Measurements from ENCODE around the gene C12orf76. TPM values are rescaled to one million over a fixed set of nuclear protein-coding genes. Genes with fewer than 3 reads are reported as not detected.
"Not testable (repeated sequence)": the region's sequence is repeated elsewhere in the genome, so short reads cannot be mapped to it uniquely, and the experiment has no call there.

Gene C12orf76
- total and polyA plus RNA-seq, 7 experiments from 2014 or later = 14.3 to 28.7 (median 21.0) TPM

DNA sequence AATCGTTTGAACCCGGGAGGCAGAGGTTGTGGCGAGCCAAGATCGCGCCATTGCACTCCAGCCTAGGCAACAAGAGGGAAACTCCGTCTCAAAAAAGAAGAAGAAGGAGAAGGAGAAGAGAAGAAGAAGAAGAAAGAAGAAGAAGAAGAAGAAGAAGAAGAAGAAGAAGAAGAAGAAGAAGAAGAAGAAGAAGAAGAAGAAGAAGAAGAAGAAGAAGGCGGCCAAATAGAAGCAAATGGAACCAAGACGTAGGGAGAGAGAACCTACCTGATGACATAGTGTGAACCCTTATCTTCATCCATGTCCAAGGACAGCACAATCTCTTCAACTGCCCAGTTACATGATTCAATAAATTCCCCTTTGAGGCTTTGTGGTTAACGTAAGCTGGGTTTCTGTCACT lies 19.8 kb upstream of the C12orf76 start:
- H3K36me3 ChIP-seq (ENCODE audit: control insufficient read depth in 2 of 3, insufficient read depth in 3 of 3, low read length in 3 of 3); CTCF ChIA-PET; DNase-seq; intact Hi-C loops (cut with micrococcal nuclease); H3K27me3 Mint-ChIP-seq; H3K4me3 ChIP-seq (ENCODE audit: low read length); H3K27ac Mint-ChIP-seq; ATAC-seq; POLR2A ChIA-PET; H3K9me3 Mint-ChIP-seq; H3K27me3 ChIP-seq (ENCODE audit: control insufficient read depth in 2 of 2, insufficient read depth in 2 of 2, low read length in 2 of 2); H3K4me1 ChIP-seq (ENCODE audit: control insufficient read depth in 2 of 2, insufficient read depth in 2 of 2, low read length in 2 of 2); H3K27ac ChIP-seq (ENCODE audit: low read depth, low read length); H3K4me3 Mint-ChIP-seq; H3K9me3 ChIP-seq (ENCODE audit: control insufficient read depth in 2 of 3, low read length in 3 of 3): not testable (repeated sequence)
- peaks cover 2 to 40% (median 12%) of the 10 kb centered on the region in 7 donors for H3K4me1 Mint-ChIP-seq
- peaks cover 0 to 31% (median 0%) of the 10 kb centered on the region in 5 donors for H3K36me3 Mint-ChIP-seq

DNA sequence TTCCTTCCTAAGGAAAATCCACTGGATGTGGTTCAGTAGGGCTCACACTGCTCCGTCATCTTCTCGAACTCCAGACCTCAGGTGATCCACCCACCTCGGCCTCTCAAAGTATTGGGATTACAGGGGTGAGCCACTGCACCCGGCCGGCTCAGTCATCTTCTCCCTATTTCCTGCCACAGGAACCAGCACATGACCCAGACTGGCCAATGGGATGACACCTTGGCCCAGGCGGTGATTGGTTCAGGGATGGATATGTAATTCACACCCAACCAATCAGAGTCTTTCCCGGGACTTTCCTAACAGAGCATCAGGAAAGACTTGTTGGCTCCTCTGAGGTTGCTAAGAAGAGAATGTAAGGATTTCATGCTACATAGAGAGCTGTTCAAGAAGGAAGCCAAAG lies 19.2 kb upstream of the C12orf76 start:
- Histone ChIP-seq H3K27me3 (ENCODE audit: control insufficient read depth in 2 of 2, insufficient read depth in 2 of 2, low read length in 2 of 2) (no peaks in the 10 kb centered on the region), H3K4me3 (ENCODE audit: low read length) (no peak overlapping the region), H3K27ac (ENCODE audit: low read depth, low read length) (no peak overlapping the region), H3K36me3 (ENCODE audit: control insufficient read depth in 2 of 3, insufficient read depth in 3 of 3, low read length in 3 of 3) (no peaks in the 10 kb centered on the region), H3K9me3 (ENCODE audit: control insufficient read depth in 2 of 3, low read length in 3 of 3) (no peaks in the 10 kb centered on the region), H3K4me1 (ENCODE audit: control insufficient read depth in 2 of 2, insufficient read depth in 2 of 2, low read length in 2 of 2) (no peaks in the 10 kb centered on the region)
- H3K27ac Mint-ChIP-seq = peak overlapping the region in 1 of 9 donors; percentile 36
- H3K9me3 Mint-ChIP-seq = peaks cover 0 to 2% (median 0%) of the 10 kb centered on the region in 11 donors
- ChIA-PET CTCF (no interaction called here), POLR2A (interaction anchor here (0.5 kb wide), 1 partner anchor 403 kb away, joined by 3 read pairs; no protein-coding TSS in a partner anchor)
- ATAC-seq (no peak), DNase-seq (no peak)
- intact Hi-C loops (cut with micrococcal nuclease) = no loop called here
- H3K27me3 Mint-ChIP-seq = no peaks in the 10 kb centered on the region
- no peak overlapping the region for H3K4me3 Mint-ChIP-seq
- peaks cover 0 to 34% (median 9%) of the 10 kb centered on the region in 7 donors for H3K4me1 Mint-ChIP-seq
- peaks cover 0 to 28% (median 0%) of the 10 kb centered on the region in 5 donors for H3K36me3 Mint-ChIP-seq

DNA sequence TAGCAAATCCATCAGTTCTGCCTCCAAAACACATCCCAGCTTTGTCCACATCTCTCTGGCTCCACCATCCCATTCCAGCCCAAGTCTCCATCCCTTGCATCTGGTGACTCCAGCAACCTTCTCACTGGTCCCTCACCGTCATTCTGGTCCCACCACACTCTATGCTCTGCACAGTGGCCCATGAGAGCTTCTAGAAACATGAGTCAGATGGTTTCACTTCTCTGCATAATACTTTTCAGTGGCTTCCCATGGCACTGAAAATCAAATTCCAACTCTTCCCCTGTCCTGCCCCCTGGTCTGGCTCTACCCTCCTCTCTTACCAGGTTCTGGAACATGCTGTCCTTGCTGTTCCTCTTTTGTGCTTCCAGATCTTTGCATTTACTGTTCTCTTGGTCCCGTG lies 17.2 kb upstream of the C12orf76 start:
- H3K36me3 ChIP-seq (ENCODE audit: control insufficient read depth in 2 of 3, insufficient read depth in 3 of 3, low read length in 3 of 3) = no peaks in the 10 kb centered on the region
- ChIA-PET POLR2A (no interaction called here), CTCF (no interaction called here)
- no peak overlapping the region for H3K4me3 Mint-ChIP-seq
- no peaks in the 10 kb centered on the region for H3K9me3 ChIP-seq (ENCODE audit: control insufficient read depth in 2 of 3, low read length in 3 of 3)
- intact Hi-C loops (cut with micrococcal nuclease) = no loop called here
- no peaks in the 10 kb centered on the region for H3K27me3 Mint-ChIP-seq
- H3K4me1 ChIP-seq (ENCODE audit: control insufficient read depth in 2 of 2, insufficient read depth in 2 of 2, low read length in 2 of 2) = no peaks in the 10 kb centered on the region
- H3K4me1 Mint-ChIP-seq = peaks cover 0 to 24% (median 0%) of the 10 kb centered on the region in 7 donors
- ATAC-seq (no peak), DNase-seq (no peak)
- no peaks in the 10 kb centered on the region for H3K27me3 ChIP-seq (ENCODE audit: control insufficient read depth in 2 of 2, insufficient read depth in 2 of 2, low read length in 2 of 2)
- H3K27ac ChIP-seq (ENCODE audit: low read depth, low read length) = no peak overlapping the region
- H3K36me3 Mint-ChIP-seq = peaks cover 0 to 20% (median 0%) of the 10 kb centered on the region in 5 donors
- peak overlapping the region in 1 of 9 donors; percentile 14 for H3K27ac Mint-ChIP-seq
- H3K4me3 ChIP-seq (ENCODE audit: low read length) = no peak overlapping the region
- H3K9me3 Mint-ChIP-seq = peaks cover 0 to 4% (median 0%) of the 10 kb centered on the region in 11 donors

DNA sequence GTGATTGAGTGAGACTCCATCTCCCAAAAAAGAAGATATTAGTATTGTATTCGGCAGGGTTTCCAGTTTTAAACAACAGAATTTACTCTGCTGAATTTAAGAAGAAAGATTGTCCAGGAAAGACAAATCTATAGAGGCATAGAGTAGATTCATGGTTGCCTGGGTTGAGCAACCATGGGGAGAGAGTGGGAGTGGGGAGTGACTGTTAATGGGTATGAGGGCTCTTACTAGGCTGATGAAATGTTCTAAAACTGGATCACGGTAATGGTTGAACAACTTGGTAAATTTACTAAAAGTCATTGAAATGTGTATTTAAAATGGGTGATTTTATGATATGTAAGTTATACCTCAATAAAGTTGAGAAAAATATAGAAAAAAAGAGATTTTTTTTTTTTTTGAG lies 13.9 kb upstream of the C12orf76 start:
- no peaks in the 10 kb centered on the region for H3K27me3 Mint-ChIP-seq
- no peak for ATAC-seq
- intact Hi-C loops (cut with micrococcal nuclease) = no loop called here

DNA sequence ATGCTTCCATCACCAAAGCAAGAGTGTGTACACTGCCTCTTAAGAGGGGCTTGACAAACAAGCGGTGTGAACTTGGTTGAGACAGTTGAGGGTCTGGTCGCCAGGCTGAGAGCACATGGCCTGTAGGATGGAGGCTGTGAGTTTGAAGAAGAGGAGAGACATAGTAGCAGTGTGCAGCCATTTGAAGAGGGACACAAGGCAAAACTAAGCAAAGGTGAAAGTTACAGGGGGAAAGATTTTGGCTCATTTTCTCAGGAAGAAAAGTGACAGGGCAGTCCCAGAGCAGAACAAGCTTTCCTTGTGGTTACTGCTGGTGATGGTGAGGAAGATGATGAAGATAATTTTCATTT lies 11.3 kb upstream of the C12orf76 start:
- H3K36me3 ChIP-seq (ENCODE audit: control insufficient read depth in 2 of 3, insufficient read depth in 3 of 3, low read length in 3 of 3) = no peaks in the 10 kb centered on the region
- no peaks in the 10 kb centered on the region for H3K27me3 ChIP-seq (ENCODE audit: control insufficient read depth in 2 of 2, insufficient read depth in 2 of 2, low read length in 2 of 2)
- peaks cover 0 to 4% (median 0%) of the 10 kb centered on the region in 11 donors for H3K9me3 Mint-ChIP-seq
- H3K27me3 Mint-ChIP-seq = peaks cover 0 to 3% (median 0%) of the 10 kb centered on the region in 5 donors
- no peaks in the 10 kb centered on the region for H3K9me3 ChIP-seq (ENCODE audit: control insufficient read depth in 2 of 3, low read length in 3 of 3)
- H3K4me1 ChIP-seq (ENCODE audit: control insufficient read depth in 2 of 2, insufficient read depth in 2 of 2, low read length in 2 of 2) = no peaks in the 10 kb centered on the region
- H3K4me1 Mint-ChIP-seq = peaks cover 0 to 39% (median 0%) of the 10 kb centered on the region in 7 donors
- intact Hi-C loops (cut with micrococcal nuclease) = no loop called here
- H3K36me3 Mint-ChIP-seq = peaks cover 0 to 23% (median 0%) of the 10 kb centered on the region in 5 donors
- POLR2A ChIA-PET = interaction anchor here (0.7 kb wide), 1 partner anchor 14 kb away, joined by 3 read pairs; no protein-coding TSS in a partner anchor
- CTCF ChIA-PET = no interaction called here
- DNase-seq = no peak
- H3K27ac ChIP-seq (ENCODE audit: low read depth, low read length) = no peak overlapping the region
- H3K4me3 Mint-ChIP-seq = peak overlapping the region in 1 of 10 donors; percentile 3
- peak overlapping the region in 1 of 9 donors; percentile 0 for H3K27ac Mint-ChIP-seq
- H3K4me3 ChIP-seq (ENCODE audit: low read length) = no peak overlapping the region
- ATAC-seq = no peak

More for the DNA sequence above, 13.9 kb upstream of the C12orf76 start:
- Histone ChIP-seq H3K4me1 (ENCODE audit: control insufficient read depth in 2 of 2, insufficient read depth in 2 of 2, low read length in 2 of 2) (no peaks in the 10 kb centered on the region), H3K4me3 (ENCODE audit: low read length) (no peak overlapping the region), H3K9me3 (ENCODE audit: control insufficient read depth in 2 of 3, low read length in 3 of 3) (no peaks in the 10 kb centered on the region), H3K36me3 (ENCODE audit: control insufficient read depth in 2 of 3, insufficient read depth in 3 of 3, low read length in 3 of 3) (no peaks in the 10 kb centered on the region), H3K27ac (ENCODE audit: low read depth, low read length) (no peak overlapping the region), H3K27me3 (ENCODE audit: control insufficient read depth in 2 of 2, insufficient read depth in 2 of 2, low read length in 2 of 2) (no peaks in the 10 kb centered on the region)
- Mint-ChIP-seq H3K36me3 (peaks cover 0 to 16% (median 0%) of the 10 kb centered on the region in 5 donors), H3K9me3 (peaks cover 0 to 4% (median 0%) of the 10 kb centered on the region in 11 donors), H3K4me1 (peaks cover 0 to 26% (median 0%) of the 10 kb centered on the region in 7 donors), H3K4me3 (no peak overlapping the region), H3K27ac (peak overlapping the region in 1 of 9 donors; percentile 55)
- DNase-seq = no peak
- ChIA-PET CTCF (interaction anchor here (0.6 to 0.7 kb wide), 2 partner anchors 10 to 16 kb away, joined by 3 to 4 read pairs; no protein-coding TSS in a partner anchor), POLR2A (no interaction called here)

DNA sequence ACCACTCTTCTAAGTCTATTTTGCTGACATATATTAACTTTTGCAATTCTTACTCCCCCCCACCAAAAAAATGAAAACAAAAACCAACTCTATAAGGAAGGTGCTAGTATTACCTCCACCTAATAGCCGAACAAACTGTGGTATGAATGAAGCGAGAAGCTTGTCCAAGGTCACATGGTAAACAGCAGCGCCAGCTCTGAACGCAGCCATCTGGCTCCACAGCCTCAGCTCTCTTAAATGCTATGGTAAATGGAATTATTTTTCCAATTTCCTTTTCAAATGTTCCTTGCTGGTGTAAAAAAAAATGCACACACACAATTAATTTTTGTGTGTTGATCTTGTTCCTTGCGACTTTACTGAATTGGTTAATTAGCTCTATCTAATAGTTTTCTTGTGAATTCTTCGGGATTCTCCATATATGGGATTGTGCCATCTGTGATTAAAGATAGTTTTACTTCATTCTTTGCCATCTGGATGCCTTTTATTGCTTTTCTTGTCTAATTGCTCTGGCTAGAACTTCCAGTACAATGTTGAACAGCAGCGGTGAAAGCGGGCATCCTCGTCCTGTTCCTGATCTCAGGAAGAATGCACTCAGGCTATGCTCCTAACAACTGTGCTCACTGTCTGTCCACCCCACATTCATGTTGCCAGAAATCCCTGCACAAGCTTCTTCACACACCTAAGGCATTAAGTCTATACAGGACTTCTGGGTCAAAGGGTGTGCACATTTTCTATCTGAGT lies 10.7 kb upstream of the C12orf76 start:
- H3K27ac Mint-ChIP-seq = no peak overlapping the region
- no peaks in the 10 kb centered on the region for H3K27me3 ChIP-seq (ENCODE audit: control insufficient read depth in 2 of 2, insufficient read depth in 2 of 2, low read length in 2 of 2)
- no peak overlapping the region for H3K4me3 Mint-ChIP-seq
- intact Hi-C loops (cut with micrococcal nuclease) = no loop called here
- peaks cover 0 to 26% (median 0%) of the 10 kb centered on the region in 5 donors for H3K36me3 Mint-ChIP-seq
- no peaks in the 10 kb centered on the region for H3K9me3 ChIP-seq (ENCODE audit: control insufficient read depth in 2 of 3, low read length in 3 of 3)
- peaks cover 0 to 4% (median 0%) of the 10 kb centered on the region in 5 donors for H3K27me3 Mint-ChIP-seq
- ATAC-seq = no peak
- H3K27ac ChIP-seq (ENCODE audit: low read depth, low read length) = no peak overlapping the region
- no peaks in the 10 kb centered on the region for H3K4me1 ChIP-seq (ENCODE audit: control insufficient read depth in 2 of 2, insufficient read depth in 2 of 2, low read length in 2 of 2)
- no peak for DNase-seq
- POLR2A ChIA-PET = interaction anchor here (0.7 kb wide), 1 partner anchor 14 kb away, joined by 3 read pairs; no protein-coding TSS in a partner anchor
- no peak overlapping the region for H3K4me3 ChIP-seq (ENCODE audit: low read length)
- H3K4me1 Mint-ChIP-seq = peaks cover 0 to 39% (median 0%) of the 10 kb centered on the region in 7 donors
- peaks cover 0 to 4% (median 0%) of the 10 kb centered on the region in 11 donors for H3K9me3 Mint-ChIP-seq
- no peaks in the 10 kb centered on the region for H3K36me3 ChIP-seq (ENCODE audit: control insufficient read depth in 2 of 3, insufficient read depth in 3 of 3, low read length in 3 of 3)
- CTCF ChIA-PET = no interaction called here
